ENCODE data around the gene IDS.
"Not testable (repeated sequence)": the region's sequence is repeated elsewhere in the genome, so short reads cannot be mapped to it uniquely, and the experiment has no call there.

The IDS gene

GRCh38 chrX:149491812-149492211 lies 13.3 kb downstream of the IDS start:
- TF ChIP-seq RARB (CRISPR knock-in tag; IDR thresholded peaks at IDR 0.05) (no peak), PATZ1 (CRISPR knock-in tag; IDR thresholded peaks at IDR 0.05; ENCODE audit: borderline replicate concordance) (no peak)
- ATAC-seq = no peak

- TF ChIP-seq TCF4 (CRISPR knock-in tag; IDR thresholded peaks at IDR 0.05; ENCODE audit: borderline replicate concordance) = no peak
- no peak for TF ChIP-seq OSR1 (CRISPR knock-in tag; IDR thresholded peaks at IDR 0.05)
- TF ChIP-seq TSHZ2 (CRISPR knock-in tag; IDR thresholded peaks at IDR 0.05) = no peak
- no peak for TF ChIP-seq ESRRG (CRISPR knock-in tag; IDR thresholded peaks at IDR 0.05)
- no peak for TF ChIP-seq ZNF565 (CRISPR knock-in tag; conservative IDR thresholded peaks at IDR 0.05; ENCODE audit: low read depth)
- no peak for TF ChIP-seq RARB (CRISPR knock-in tag; IDR thresholded peaks at IDR 0.05)
- TF ChIP-seq PATZ1 (CRISPR knock-in tag; IDR thresholded peaks at IDR 0.05; ENCODE audit: borderline replicate concordance) = no peak
- no peak for TF ChIP-seq ZNF8 (CRISPR knock-in tag; IDR thresholded peaks at IDR 0.05)
- no peak for TF ChIP-seq CREB5 (CRISPR knock-in tag; IDR thresholded peaks at IDR 0.05; ENCODE audit: low read depth)
- TF ChIP-seq CSRNP3 (CRISPR knock-in tag; IDR thresholded peaks at IDR 0.05) = no peak
- no peak for TF ChIP-seq SNAI2 (CRISPR knock-in tag; IDR thresholded peaks at IDR 0.05)
- TF ChIP-seq ARNTL (CRISPR knock-in tag; IDR thresholded peaks at IDR 0.05; ENCODE audit: borderline replicate concordance, low read depth) = no peak
- no peak for TF ChIP-seq ZNF70 (CRISPR knock-in tag; IDR thresholded peaks at IDR 0.05)
- no peak for TF ChIP-seq ZC3H10 (CRISPR knock-in tag; IDR thresholded peaks at IDR 0.05)
- no peak for TF ChIP-seq CSDC2 (CRISPR knock-in tag; IDR thresholded peaks at IDR 0.05)
- TF ChIP-seq ISL1 (CRISPR knock-in tag; IDR thresholded peaks at IDR 0.05) = no peak
- TF ChIP-seq TOX (CRISPR knock-in tag; IDR thresholded peaks at IDR 0.05; ENCODE audit: borderline replicate concordance) = no peak
- TF ChIP-seq BACH2 (CRISPR knock-in tag; IDR thresholded peaks at IDR 0.05; ENCODE audit: borderline replicate concordance) = no peak
- no peak for ATAC-seq
Measured at GRCh38 chrX:149490100-149490499, 15.0 kb downstream of the IDS start.

- not testable (repeated sequence) for ATAC-seq
Measured at GRCh38 chrX:149488411-149489052, 16.6 kb downstream of the IDS start.

GRCh38 chrX:149488008-149488407 lies 17.1 kb downstream of the IDS start:
- ATAC-seq = not testable (repeated sequence)
